Neural cell (in vitro differentiated cells): ENCODE measurements around the gene ATP6V1D.

Experiments
- CTCF ChIP-seq: fragments of 450-650 bp; IDR thresholded peaks from 2 replicates; pipeline ENCODE4 v1.5.1; 2014; ENCODE audit warnings: antibody characterized with exemption, mild to moderate bottlenecking, moderate library complexity; ENCODE audit not compliant: poor library complexity, severe bottlenecking
- EP300 ChIP-seq: fragments of 450-650 bp; conservative IDR thresholded peaks from 2 replicates; pipeline ENCODE4 v1.6.1; 2014; ENCODE audit warnings: antibody characterized with exemption, mild to moderate bottlenecking, moderate library complexity; ENCODE audit not compliant: poor library complexity, severe bottlenecking
- EZH2 ChIP-seq: fragments of 200-600, 300-800 bp; shearing (Covaris generic), sonication (generic); IDR thresholded peaks from 2 replicates; pipeline ENCODE4 v1.6.1; 2014; ENCODE audit warnings: antibody characterized with exemption, low read length, borderline replicate concordance, mild to moderate bottlenecking; ENCODE audit not compliant: insufficient read depth, poor library complexity, severe bottlenecking
- POLR2AphosphoS5 ChIP-seq: IDR thresholded peaks from 2 replicates; pipeline ENCODE4 v1.6.1; 2012
- REST ChIP-seq: IDR thresholded peaks from 2 replicates; pipeline ENCODE4 v1.6.1; 2012; ENCODE audit warnings: borderline replicate concordance
- TAF1 ChIP-seq: IDR thresholded peaks from 2 replicates; pipeline ENCODE4 v1.6.1; 2012; ENCODE audit warnings: low read depth

- no peak for TF ChIP-seq CTCF
- TF ChIP-seq EP300: no peak
- TF ChIP-seq TAF1: no peak
- TF ChIP-seq EZH2: no peak
- TF ChIP-seq POLR2AphosphoS5: no peak
- no peak for TF ChIP-seq REST
Observed at GRCh38 chr14:67319142-67319541, 40.5 kb downstream of the ATP6V1D start.
